DND-41 (cell line): ENCODE measurements around the gene PERP.

Source experiments
- CTCF ChIP-seq: IDR thresholded peaks from 2 replicates; pipeline ENCODE4 v1.5.1; 2012; ENCODE audit warnings: borderline replicate concordance, low read length, moderate library complexity, mild to moderate bottlenecking; ENCODE audit not compliant: poor library complexity, severe bottlenecking; ENCODE audit errors: extremely low read depth
- EZH2 ChIP-seq: IDR thresholded peaks from 3 replicates; pipeline ENCODE4 v1.6.1; 2012; ENCODE audit warnings: borderline replicate concordance, low read depth, mild to moderate bottlenecking, moderate library complexity, low read length, inconsistent platforms; ENCODE audit not compliant: severe bottlenecking

GRCh38 chr6:138085839-138086222 lies 21.4 kb downstream of the PERP start:
- no peak for TF ChIP-seq CTCF
- TF ChIP-seq EZH2 = no peak
